A549 (cell line): ENCODE measurements around the gene UGT1A4. TPM values are rescaled to one million over a fixed set of nuclear protein-coding genes. Genes with fewer than 3 reads are reported as not detected.

Source experiments
- ATAC-seq, 2 experiments: fragments of 200-7000 bp in 1 of 2; fragments of >200 bp in 1 of 2; cut with Nextera tagmentation in 1 of 2; cut with Tn5 transposase in 1 of 2; 3 replicates each; pipeline versions ENCODE4 v1.8.0 to v1.9.1; 2018 to 2020; ENCODE audit warnings: mild to moderate bottlenecking in 1 of 2, moderate library complexity in 1 of 2
- CTCF ChIA-PET: fragments of 300-600 bp; sonication (Branson Sonifier 250); formaldehyde crosslinking; extraction: SDS; loops from one replicate; lab custom pipeline; 2021; ENCODE audit warnings: antibody characterized with exemption, inconsistent platforms; lab: Yijun Ruan, JAX
- POLR2A ChIA-PET: fragments of 350-600 bp; formaldehyde crosslinking; extraction: SDS; loops from one replicate; lab custom pipeline; 2021; ENCODE audit warnings: antibody characterized with exemption, inconsistent platforms; lab: Yijun Ruan, JAX
- DNase-seq, 2 experiments: peaks; one replicate each; pipeline versions ENCODE4 v3.0.0 to v3.0.0-alpha.2; 2011 to 2016; ENCODE audit warnings: low read depth in 1 of 2, low spot score in 1 of 2
- FAIRE-seq: peaks from 2 replicates; lab custom pipeline; 2011; peaks lifted over from hg19 to GRCh38; lab: Jason Lieb, UNC
- H3K27ac ChIP-seq, 2 experiments: fragments of >200 bp; sonication (Bioruptor Twin); formaldehyde crosslinking; 3 replicates each; pipeline ENCODE4 v1.5.1; 2016 to 2017
- H3K4me1 ChIP-seq: fragments of >200 bp; sonication (Bioruptor Twin); formaldehyde crosslinking; 3 replicates; pipeline ENCODE4 v1.6.1; 2016
- H3K4me2 ChIP-seq: fragments of >200 bp; sonication (Bioruptor Twin); formaldehyde crosslinking; 3 replicates; pipeline ENCODE4 v1.6.1; 2016
- H3K4me3 ChIP-seq: fragments of >200 bp; sonication (Bioruptor Twin); formaldehyde crosslinking; 3 replicates; pipeline ENCODE4 v1.5.1; 2016
- H3K9me3 ChIP-seq: fragments of >200 bp; sonication (Bioruptor Twin); formaldehyde crosslinking; 3 replicates; pipeline ENCODE4 v1.6.1; 2016
- BHLHE40 ChIP-seq: IDR thresholded peaks from 2 replicates; pipeline ENCODE4 v1.6.1; 2012; ENCODE audit warnings: low read depth, low read length, inconsistent platforms
- CBX2 ChIP-seq: fragments of 200-600 bp; sonication (generic); IDR thresholded peaks from 2 replicates; pipeline ENCODE4 v1.6.1; 2016; ENCODE audit warnings: low read depth, mild to moderate bottlenecking, borderline replicate concordance
- CBX8 ChIP-seq: fragments of 200-600 bp; sonication (generic); IDR thresholded peaks from 2 replicates; pipeline ENCODE4 v1.6.1; 2016
- E2F6 ChIP-seq: IDR thresholded peaks from 2 replicates; pipeline ENCODE4 v1.6.1; 2012; ENCODE audit warnings: low read depth, borderline replicate concordance
- EHF ChIP-seq: fragments of 250-450 bp; sonication (Bioruptor Pico); IDR thresholded peaks from 2 replicates; pipeline ENCODE4 v1.5.0; 2020; ENCODE audit warnings: mild to moderate bottlenecking
- EP300 ChIP-seq, 2 experiments: fragments of >200 bp; sonication (Bioruptor Twin); formaldehyde crosslinking; IDR thresholded peaks; 2 replicates in 1 of 2; 3 replicates in 1 of 2; pipeline ENCODE4 v1.6.1; 2016 to 2017
- FOXS1 ChIP-seq: fragments of 250-450 bp; sonication (Bioruptor Pico); IDR thresholded peaks from 2 replicates; pipeline ENCODE4 v1.5.0; 2020; ENCODE audit warnings: mild to moderate bottlenecking, moderate library complexity
- GATA3 ChIP-seq: IDR thresholded peaks from 2 replicates; pipeline ENCODE4 v1.6.1; 2012; ENCODE audit warnings: borderline replicate concordance
- JUN ChIP-seq, 2 experiments: fragments of >200 bp; sonication (Bioruptor Twin); formaldehyde crosslinking; IDR thresholded peaks; 2 replicates in 1 of 2; 3 replicates in 1 of 2; pipeline ENCODE4 v1.6.1; 2016 to 2017
- KDM1A ChIP-seq: fragments of 200-600 bp; sonication (generic); IDR thresholded peaks from 2 replicates; pipeline ENCODE4 v1.6.1; 2016; ENCODE audit warnings: low read depth, mild to moderate bottlenecking
- MAZ ChIP-seq: fragments of 150-350 bp; IDR thresholded peaks from 2 replicates; pipeline ENCODE4 v1.6.1; 2014; ENCODE audit warnings: antibody characterized with exemption, low read depth, low read length, borderline replicate concordance
- NPAS2 ChIP-seq: fragments of 250-450 bp; sonication (Bioruptor Pico); IDR thresholded peaks from 2 replicates; pipeline ENCODE4 v1.8.0; 2022; ENCODE audit warnings: mild to moderate bottlenecking, moderate library complexity, borderline replicate concordance
- NR3C1 ChIP-seq: fragments of >200 bp; sonication (Bioruptor Twin); formaldehyde crosslinking; IDR thresholded peaks from 3 replicates; pipeline ENCODE4 v1.6.1; 2017
- POLR2AphosphoS2 ChIP-seq: conservative IDR thresholded peaks from 2 replicates; pipeline ENCODE4 v1.6.1; 2012; ENCODE audit warnings: low read length, improper control_type of control experiment, inconsistent platforms
- RNF2 ChIP-seq: fragments of 200-600 bp; sonication (generic); IDR thresholded peaks from 2 replicates; pipeline ENCODE4 v1.6.1; 2016; ENCODE audit warnings: low read depth, mild to moderate bottlenecking, antibody characterized with exemption, moderate library complexity, borderline replicate concordance
- TFCP2L1 ChIP-seq: fragments of 250-450 bp; sonication (Bioruptor Pico); IDR thresholded peaks from 2 replicates; pipeline ENCODE4 v1.5.0; 2021; ENCODE audit warnings: mild to moderate bottlenecking
- TP53 ChIP-seq: fragments of 250-450 bp; sonication (Bioruptor Pico); IDR thresholded peaks from 2 replicates; pipeline ENCODE4 v1.5.0; 2021; ENCODE audit warnings: mild to moderate bottlenecking, moderate library complexity
- USF2 ChIP-seq: fragments of 450-650 bp; IDR thresholded peaks from 2 replicates; pipeline ENCODE4 v1.6.1; 2014; ENCODE audit warnings: antibody characterized with exemption
- ZC3H11A ChIP-seq: fragments of 450-650 bp; IDR thresholded peaks from 2 replicates; pipeline ENCODE4 v1.6.1; 2014; ENCODE audit warnings: antibody characterized with exemption, mild to moderate bottlenecking
- ZNF302 ChIP-seq: fragments of 250-450 bp; sonication (Bioruptor Pico); IDR thresholded peaks from 2 replicates; pipeline ENCODE4 v1.9.0; 2021; ENCODE audit warnings: inconsistent platforms, mild to moderate bottlenecking, moderate library complexity
- WGBS: methylation state at CpG from one replicate; pipeline ENCODE4 v1.1.6; 2017; ENCODE audit errors: missing lambda C conversion rate; 5-methylcytosine and 5-hydroxymethylcytosine counted together
- polyA plus RNA-seq, 4 experiments: library from polyadenylated mRNA; depleted of rRNA in 3 of 4; stranded (reverse); fragments of >200 nt; fragmentation: RNase III in 1 of 4; extraction: RNeasy Plus Mini Kit Qiagen cat#74134 plus additional on column Dnase treatment in 1 of 4; gene quantifications; 2 replicates in 3 of 4; 3 replicates in 1 of 4; pipeline ENCODE4 v1.2.3, GENCODE V29; 2011 to 2017
- TF ChIP-seq, protein P1 (sequence below): fragments of 250-450 bp; sonication (Bioruptor Pico); IDR thresholded peaks from 2 replicates; pipeline ENCODE4 v1.5.0; 2021; ENCODE audit warnings: mild to moderate bottlenecking, moderate library complexity, borderline replicate concordance

UGT1A4 gene
- polyA plus RNA-seq, 2 of the 4 experiments (the other 2 are of a cell fraction): 0.13 to 0.14 TPM

DNA sequence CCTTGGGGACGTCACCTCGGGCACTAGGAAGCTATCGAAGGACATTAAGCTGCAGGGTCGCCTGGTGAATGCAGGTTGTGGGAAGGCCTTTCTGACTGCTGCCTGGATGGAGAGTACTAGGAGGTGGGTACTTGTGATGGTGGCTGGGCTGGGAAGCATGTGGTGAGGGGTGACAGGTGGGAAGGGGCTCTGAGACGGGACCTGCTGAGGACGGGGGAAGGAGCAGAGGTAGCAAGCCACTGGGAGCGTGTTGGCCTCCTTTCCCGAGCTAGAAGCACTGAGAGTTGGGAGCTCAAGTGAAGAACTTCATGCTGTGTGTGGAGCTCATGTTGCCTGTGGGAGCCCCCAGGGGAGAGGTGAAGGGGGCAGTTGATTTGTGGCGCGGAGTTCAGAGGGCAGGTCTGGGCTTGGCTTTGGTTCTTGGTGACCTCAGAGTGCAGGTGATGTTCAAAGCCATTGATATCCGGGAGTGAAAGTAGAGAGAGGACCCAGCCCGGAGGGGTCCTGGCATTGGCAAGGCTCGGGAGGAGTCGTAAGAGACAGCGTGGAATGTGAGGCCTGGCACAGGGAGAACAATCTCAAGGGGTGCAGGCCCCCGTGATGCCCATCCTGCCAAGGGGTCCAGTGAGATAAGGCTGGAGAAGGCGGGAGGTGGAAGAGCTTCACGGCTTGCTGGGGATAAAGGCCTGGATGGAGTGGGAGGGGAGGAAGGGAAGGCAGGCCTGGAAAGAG is 72.8 kb downstream of the UGT1A4 start:
- ChIA-PET CTCF (interaction anchor here (0.8 kb wide), 1 partner anchor 30 kb away, joined by 3 read pairs; no protein-coding TSS in a partner anchor), POLR2A (no interaction called here)
- no peak; a peak in 1 of 6 replicates for ATAC-seq
- no peaks in the 10 kb centered on the region for H3K9me3 ChIP-seq
- no peak overlapping the region for H3K4me2 ChIP-seq
- no peak for DNase-seq
- no peaks in the 10 kb centered on the region for H3K4me1 ChIP-seq
- TF ChIP-seq EHF (CRISPR knock-in tag): no peak
- TF ChIP-seq JUN (IDR thresholded peaks at IDR 0.05): no peak
- no peak for TF ChIP-seq EP300 (IDR thresholded peaks at IDR 0.05)
- FAIRE-seq: no peak
- 89% methylated on average over 18 of the region's 18 CpGs for WGBS
- no peak overlapping the region for H3K4me3 ChIP-seq
- H3K27ac ChIP-seq: peak overlapping the region in 1 of 2 experiments; percentile 57; a peak in 3 of 6 replicates

DNA sequence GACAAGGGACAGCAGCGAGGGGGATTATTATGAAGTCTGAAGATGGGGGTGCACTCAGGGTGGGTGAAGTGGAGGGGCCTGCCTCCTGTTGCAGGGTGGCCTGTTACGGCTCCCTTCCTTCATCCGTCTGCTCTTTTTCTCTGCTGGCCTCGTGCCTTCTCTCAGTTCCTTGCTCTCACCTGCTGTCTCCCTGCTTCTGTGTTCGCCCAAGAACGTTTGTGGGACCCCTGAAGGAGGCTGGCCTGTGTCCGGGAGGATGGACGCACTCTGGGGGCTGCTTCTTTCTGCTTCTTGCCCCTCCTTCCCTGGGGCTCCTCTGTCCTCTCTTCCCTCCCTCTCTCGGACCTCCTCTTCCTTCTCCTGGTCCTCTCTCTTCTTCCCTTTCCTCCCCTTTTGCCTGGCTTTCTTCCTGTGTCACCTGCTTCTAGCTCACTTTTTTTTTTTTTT is 73.4 kb downstream of the UGT1A4 start:
- CTCF ChIA-PET: no interaction called here
- H3K9me3 ChIP-seq: no peaks in the 10 kb centered on the region
- H3K4me3 ChIP-seq: no peak overlapping the region
- H3K27ac ChIP-seq: peak overlapping the region in 1 of 2 experiments; percentile 57; a peak in 2 of 6 replicates
- 84% methylated on average over 9 of the region's 9 CpGs for WGBS
- H3K4me1 ChIP-seq: no peaks in the 10 kb centered on the region
- ATAC-seq: no peak
- no peak overlapping the region for H3K4me2 ChIP-seq
- DNase-seq: no peak
- no peak for TF ChIP-seq FOXS1 (CRISPR knock-in tag)
- no peak for TF ChIP-seq ZC3H11A
- no peak for TF ChIP-seq USF2
- no peak for TF ChIP-seq POLR2AphosphoS2
- TF ChIP-seq NR3C1: no peak
- no peak for TF ChIP-seq E2F6
- TF ChIP-seq MAZ: no peak
- no peak for TF ChIP-seq NPAS2 (CRISPR knock-in tag)
- no peak for TF ChIP-seq GATA3
- TF ChIP-seq CBX2: no peak
- TF ChIP-seq EHF (CRISPR knock-in tag): no peak
- no peak for TF ChIP-seq TFCP2L1 (CRISPR knock-in tag)
- TF ChIP-seq, protein P1, sequence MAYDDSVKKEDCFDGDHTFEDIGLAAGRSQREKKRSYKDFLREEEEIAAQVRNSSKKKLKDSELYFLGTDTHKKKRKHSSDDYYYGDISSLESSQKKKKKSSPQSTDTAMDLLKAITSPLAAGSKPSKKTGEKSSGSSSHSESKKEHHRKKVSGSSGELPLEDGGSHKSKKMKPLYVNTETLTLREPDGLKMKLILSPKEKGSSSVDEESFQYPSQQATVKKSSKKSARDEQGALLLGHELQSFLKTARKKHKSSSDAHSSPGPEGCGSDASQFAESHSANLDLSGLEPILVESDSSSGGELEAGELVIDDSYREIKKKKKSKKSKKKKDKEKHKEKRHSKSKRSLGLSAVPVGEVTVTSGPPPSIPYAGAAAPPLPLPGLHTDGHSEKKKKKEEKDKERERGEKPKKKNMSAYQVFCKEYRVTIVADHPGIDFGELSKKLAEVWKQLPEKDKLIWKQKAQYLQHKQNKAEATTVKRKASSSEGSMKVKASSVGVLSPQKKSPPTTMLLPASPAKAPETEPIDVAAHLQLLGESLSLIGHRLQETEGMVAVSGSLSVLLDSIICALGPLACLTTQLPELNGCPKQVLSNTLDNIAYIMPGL: no peak
- no peak for FAIRE-seq
- POLR2A ChIA-PET: no interaction called here

DNA sequence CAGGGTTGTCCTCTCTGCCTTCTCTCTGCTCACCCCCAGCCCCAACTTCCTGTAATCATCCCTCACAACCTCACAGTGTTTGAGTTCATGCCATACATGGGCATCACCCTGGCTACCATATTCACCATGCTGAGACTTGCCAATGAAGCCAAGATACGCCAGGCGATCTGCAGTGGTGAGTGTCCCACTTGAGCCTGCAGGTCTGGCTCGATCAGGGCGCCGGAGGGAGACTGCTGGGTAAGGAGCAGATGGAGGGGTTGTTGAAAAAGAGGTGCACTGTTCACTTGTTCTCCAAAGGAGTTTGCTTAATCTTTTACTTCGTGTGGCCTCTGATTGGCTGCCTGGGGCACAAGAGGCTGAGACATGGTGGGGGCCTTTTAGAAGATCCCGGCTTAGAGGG is 74.2 kb downstream of the UGT1A4 start:
- no peak for ATAC-seq
- Histone ChIP-seq H3K4me3 (no peak overlapping the region), H3K27ac (peak overlapping the region in 1 of 2 experiments; percentile 13; a peak in 2 of 6 replicates), H3K4me2 (no peak overlapping the region), H3K4me1 (no peaks in the 10 kb centered on the region)
- 91% methylated on average over 7 of the region's 7 CpGs for WGBS
- no peak for FAIRE-seq
- DNase-seq: no peak
- ChIA-PET CTCF (no interaction called here), POLR2A (no interaction called here)
- TF ChIP-seq TP53 (CRISPR knock-in tag): no peak
- no peak for TF ChIP-seq KDM1A
- TF ChIP-seq ZNF302 (CRISPR knock-in tag): no peak
- TF ChIP-seq BHLHE40: no peak
- TF ChIP-seq RNF2: no peak
- TF ChIP-seq CBX8: no peak
- TF ChIP-seq, all 56 proteins: peak for 0
- no peaks in the 10 kb centered on the region for H3K9me3 ChIP-seq
